A673 (cell line): Measurements from ENCODE around the gene FAM24A. TPM values are rescaled to one million over a fixed set of nuclear protein-coding genes. Genes with fewer than 3 reads are reported as not detected.

Experiments
- BruUV-seq: library from RNA; stranded (reverse); fragments of 400-500 nt; replicated peaks from 2 replicates; lab custom pipeline; 2021; lab: Mats Ljungman, UMichigan
- CTCF ChIA-PET: fragments of 300-600 bp; sonication (Branson Sonifier 250); formaldehyde crosslinking; loops from one replicate; lab custom pipeline; 2022; ENCODE audit warnings: antibody characterized with exemption; lab: Charles Lee
- POLR2A ChIA-PET: fragments of 300-600 bp; sonication (Branson Sonifier 250); formaldehyde crosslinking; loops from one replicate; lab custom pipeline; 2022; ENCODE audit warnings: antibody characterized with exemption; ENCODE audit not compliant: low non-redundant PET; lab: Charles Lee
- DNase-seq: peaks from one replicate; pipeline ENCODE4 v3.0.0-alpha.2; 2015; ENCODE audit warnings: low spot score
- H3K27ac ChIP-seq: fragments of 200-600 bp; sonication (generic); 2 replicates; pipeline ENCODE4 v1.5.1; 2016; ENCODE audit warnings: mixed run types, low read depth, mild to moderate bottlenecking, mixed read lengths, antibody characterized with exemption, low read length; ENCODE audit not compliant: poor library complexity, severe bottlenecking
- H3K27me3 ChIP-seq: fragments of 200-600 bp; sonication (generic); replicated peaks from 2 replicates; pipeline ENCODE4 v1.6.1; 2017; ENCODE audit warnings: mixed run types, low read depth, mild to moderate bottlenecking, mixed read lengths, antibody characterized with exemption, low read length; ENCODE audit not compliant: insufficient read depth, poor library complexity
- H3K36me3 ChIP-seq: fragments of 200-600 bp; sonication (generic); 2 replicates; pipeline ENCODE4 v1.6.1; 2016; ENCODE audit warnings: mixed run types, mild to moderate bottlenecking, mixed read lengths, antibody characterized with exemption, low read length; ENCODE audit not compliant: insufficient read depth, poor library complexity, severe bottlenecking
- H3K4me1 ChIP-seq: fragments of 200-600 bp; sonication (generic); 2 replicates; pipeline ENCODE4 v1.6.1; 2017; ENCODE audit warnings: mixed run types, mild to moderate bottlenecking, mixed read lengths, antibody characterized with exemption, low read length; ENCODE audit not compliant: insufficient read depth, poor library complexity, severe bottlenecking
- H3K4me3 ChIP-seq: fragments of 200-600 bp; sonication (generic); 2 replicates; pipeline ENCODE4 v1.5.1; 2016; ENCODE audit warnings: low read depth, mixed run types, mild to moderate bottlenecking, mixed read lengths, low read length; ENCODE audit not compliant: poor library complexity, severe bottlenecking
- H3K9me3 ChIP-seq: fragments of 200-600 bp; sonication (generic); 2 replicates; pipeline ENCODE4 v1.6.1; 2016; ENCODE audit warnings: mixed run types, low read depth, mild to moderate bottlenecking, mixed read lengths, antibody characterized with exemption, low read length; ENCODE audit not compliant: poor library complexity, severe bottlenecking
- EZH2 ChIP-seq: fragments of 200-600 bp; sonication (generic); IDR thresholded peaks from 2 replicates; pipeline ENCODE4 v1.6.1; 2017; ENCODE audit warnings: borderline replicate concordance, low read depth, mild to moderate bottlenecking, mixed read lengths, antibody characterized with exemption, low read length; ENCODE audit not compliant: poor library complexity, severe bottlenecking
- intact Hi-C: fragments of 100-400 bp; cut with micrococcal nuclease; formaldehyde crosslinking; loops from one replicate; pipeline ENCODE4 v1.10.0; 2022; ENCODE audit not compliant: unreplicated experiment
- total RNA-seq: library from RNA; stranded (reverse); gene quantifications from 2 replicates; pipeline ENCODE4 v1.2.3, GENCODE V29; 2021
- TF ChIP-seq, protein P1 (sequence below): fragments of 300-800, 200-600 bp; sonication (generic); conservative IDR thresholded peaks from 2 replicates; pipeline ENCODE4 v1.5.1; 2017; ENCODE audit warnings: low read depth, mild to moderate bottlenecking, antibody characterized with exemption, low read length, moderate library complexity, mixed read lengths

Gene FAM24A
- total RNA-seq, 1 experiment from 2014 or later: not detected

DNA sequence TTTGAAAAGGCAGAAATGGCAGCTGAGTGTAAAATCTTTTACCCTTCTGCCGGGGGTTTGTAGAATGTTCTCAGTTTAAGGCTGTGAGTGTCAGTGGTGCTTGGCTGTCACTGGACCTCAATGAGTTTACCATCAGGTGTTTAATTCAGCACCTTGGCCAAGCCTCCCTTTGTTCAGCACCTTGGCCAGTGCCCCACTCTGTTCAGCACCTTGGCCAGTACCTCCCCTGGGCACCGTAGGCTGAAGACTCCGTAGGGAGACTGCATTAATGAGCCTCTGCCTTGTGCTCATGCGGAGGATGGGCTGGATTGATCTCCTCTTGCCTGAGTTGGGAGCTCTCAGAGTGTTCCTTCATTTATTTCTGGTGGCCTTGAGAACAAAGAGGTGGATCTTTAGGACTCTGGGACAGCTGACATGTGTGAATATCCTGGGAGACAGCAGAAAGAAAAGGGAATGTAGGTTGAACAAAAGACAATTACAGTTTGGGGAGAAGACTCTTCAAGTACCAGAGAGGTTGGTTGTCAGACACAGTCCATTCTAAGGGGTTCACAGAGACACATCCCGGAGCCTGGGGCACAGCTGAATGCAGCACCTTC lies 1.6 kb downstream of the FAM24A start:
- no TSS peak for BruUV-seq
- POLR2A ChIA-PET: no interaction called here
- peak; percentile 62 for DNase-seq

DNA sequence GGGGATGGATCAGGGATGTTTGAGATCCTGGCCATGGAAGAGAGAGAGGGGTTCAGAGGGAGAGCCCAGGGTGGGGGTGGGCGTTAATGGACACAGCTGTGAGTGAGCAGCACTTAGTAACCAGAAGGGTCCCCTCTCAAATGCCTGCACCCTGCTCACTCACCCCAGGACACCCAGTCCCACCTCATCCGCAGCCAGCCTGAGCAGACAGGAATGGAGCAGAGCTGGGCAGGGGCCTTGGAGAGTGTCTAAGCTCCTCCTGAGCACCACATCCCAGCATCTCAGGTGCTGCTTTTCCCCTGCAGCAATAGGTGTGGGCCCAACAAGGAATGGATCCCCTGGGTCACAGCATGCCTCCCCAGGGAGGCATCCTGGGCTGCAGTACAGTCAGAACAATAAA lies 5.3 kb downstream of the FAM24A start:
- no peak overlapping the region for H3K27ac ChIP-seq
- intact Hi-C loops: no loop called here
- CTCF ChIA-PET: no interaction called here
- no TSS peak for BruUV-seq
- DNase-seq: no peak
- POLR2A ChIA-PET: no interaction called here
- no peaks in the 10 kb centered on the region for H3K9me3 ChIP-seq
- no peaks in the 10 kb centered on the region for H3K27me3 ChIP-seq
- H3K36me3 ChIP-seq: no peaks in the 10 kb centered on the region
- no peaks in the 10 kb centered on the region for H3K4me1 ChIP-seq
- H3K4me3 ChIP-seq: no peak overlapping the region
- TF ChIP-seq, protein P1, sequence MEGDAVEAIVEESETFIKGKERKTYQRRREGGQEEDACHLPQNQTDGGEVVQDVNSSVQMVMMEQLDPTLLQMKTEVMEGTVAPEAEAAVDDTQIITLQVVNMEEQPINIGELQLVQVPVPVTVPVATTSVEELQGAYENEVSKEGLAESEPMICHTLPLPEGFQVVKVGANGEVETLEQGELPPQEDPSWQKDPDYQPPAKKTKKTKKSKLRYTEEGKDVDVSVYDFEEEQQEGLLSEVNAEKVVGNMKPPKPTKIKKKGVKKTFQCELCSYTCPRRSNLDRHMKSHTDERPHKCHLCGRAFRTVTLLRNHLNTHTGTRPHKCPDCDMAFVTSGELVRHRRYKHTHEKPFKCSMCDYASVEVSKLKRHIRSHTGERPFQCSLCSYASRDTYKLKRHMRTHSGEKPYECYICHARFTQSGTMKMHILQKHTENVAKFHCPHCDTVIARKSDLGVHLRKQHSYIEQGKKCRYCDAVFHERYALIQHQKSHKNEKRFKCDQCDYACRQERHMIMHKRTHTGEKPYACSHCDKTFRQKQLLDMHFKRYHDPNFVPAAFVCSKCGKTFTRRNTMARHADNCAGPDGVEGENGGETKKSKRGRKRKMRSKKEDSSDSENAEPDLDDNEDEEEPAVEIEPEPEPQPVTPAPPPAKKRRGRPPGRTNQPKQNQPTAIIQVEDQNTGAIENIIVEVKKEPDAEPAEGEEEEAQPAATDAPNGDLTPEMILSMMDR: no peak
- no peak for TF ChIP-seq EZH2

More for the DNA sequence above, 1.6 kb downstream of the FAM24A start:
- Histone ChIP-seq H3K27ac (no peak overlapping the region), H3K27me3 (no peaks in the 10 kb centered on the region), H3K9me3 (no peaks in the 10 kb centered on the region), H3K4me1 (no peaks in the 10 kb centered on the region), H3K4me3 (no peak overlapping the region), H3K36me3 (no peaks in the 10 kb centered on the region)
- CTCF ChIA-PET: no interaction called here
- TF ChIP-seq, protein P1: no peak
- no peak for TF ChIP-seq EZH2
- intact Hi-C loops: no loop called here

- intact Hi-C loops: no loop called here
- ChIA-PET CTCF (no interaction called here), POLR2A (no interaction called here)
- no TSS peak for BruUV-seq
- Histone ChIP-seq H3K4me1 (no peaks in the 10 kb centered on the region), H3K9me3 (no peaks in the 10 kb centered on the region), H3K4me3 (no peak overlapping the region), H3K27ac (no peak overlapping the region), H3K36me3 (no peaks in the 10 kb centered on the region), H3K27me3 (no peaks in the 10 kb centered on the region)
- TF ChIP-seq, protein P1: no peak
- TF ChIP-seq EZH2: no peak
- no peak for DNase-seq
Measured at GRCh38 chr10:122930140-122930539, 19.7 kb downstream of the FAM24A start.
